DOHH2 (cell line): ENCODE data around the gene USP10.

Source experiments
- H3F3A ChIP-seq: fragments of 200-600 bp; sonication (generic), shearing (Covaris generic); 2 replicates; pipeline ENCODE4 v1.6.0; 2016; ENCODE audit warnings: antibody characterized with exemption, mild to moderate bottlenecking; ENCODE audit not compliant: control insufficient read depth, insufficient read depth
- H3K27ac ChIP-seq: fragments of 200-600 bp; sonication (generic); 2 replicates; pipeline ENCODE4 v1.5.1; 2014; ENCODE audit warnings: low read depth, mild to moderate bottlenecking, low read length, moderate library complexity
- H3K27me3 ChIP-seq: fragments of 200-600 bp; sonication (generic); 2 replicates; pipeline ENCODE4 v1.6.1; 2014; ENCODE audit warnings: mild to moderate bottlenecking, low read length, mixed read lengths; ENCODE audit not compliant: control insufficient read depth
- H3K36me3 ChIP-seq: fragments of 200-600 bp; sonication (generic); 2 replicates; pipeline ENCODE4 v1.6.1; 2014; ENCODE audit warnings: mild to moderate bottlenecking, low read length, moderate library complexity, mixed read lengths; ENCODE audit not compliant: control insufficient read depth
- H3K4me1 ChIP-seq: fragments of 200-600 bp; sonication (generic); 2 replicates; pipeline ENCODE4 v1.6.1; 2014; ENCODE audit warnings: mild to moderate bottlenecking, low read length, mixed read lengths; ENCODE audit not compliant: control insufficient read depth
- H3K4me2 ChIP-seq: fragments of 200-600 bp; sonication (generic); 2 replicates; pipeline ENCODE4 v1.6.0; 2014; ENCODE audit warnings: mild to moderate bottlenecking, low read length, moderate library complexity
- H3K4me3 ChIP-seq: fragments of 200-600 bp; sonication (generic); 2 replicates; pipeline ENCODE4 v1.5.1; 2014; ENCODE audit warnings: mild to moderate bottlenecking, low read length, mixed read lengths
- H3K79me2 ChIP-seq: fragments of 200-600 bp; sonication (generic); 2 replicates; pipeline ENCODE4 v1.6.1; 2014; ENCODE audit warnings: mild to moderate bottlenecking, low read length, mixed read lengths; ENCODE audit not compliant: control insufficient read depth
- H3K9me2 ChIP-seq: fragments of 200-600 bp; sonication (generic); replicated peaks from 2 replicates; pipeline ENCODE4 v1.6.1; 2014; ENCODE audit warnings: mild to moderate bottlenecking, low read length, mixed read lengths; ENCODE audit not compliant: control insufficient read depth
- H3K9me3 ChIP-seq: fragments of 200-600 bp; sonication (generic); 2 replicates; pipeline ENCODE4 v1.6.1; 2014; ENCODE audit warnings: antibody characterized with exemption, low read length, mixed read lengths; ENCODE audit not compliant: control insufficient read depth, insufficient read depth
- H4K20me1 ChIP-seq: fragments of 200-600 bp; sonication (generic); 2 replicates; pipeline ENCODE4 v1.6.0; 2014; ENCODE audit warnings: low read depth, mild to moderate bottlenecking, antibody characterized with exemption, low read length, moderate library complexity; ENCODE audit not compliant: control insufficient read depth, insufficient read depth
- CTCF ChIP-seq: fragments of 200-600 bp; sonication (generic); IDR thresholded peaks from one replicate; pipeline ENCODE4 v1.5.1; 2014; ENCODE audit warnings: antibody characterized with exemption, mild to moderate bottlenecking, low read depth, low read length; ENCODE audit not compliant: poor library complexity, severe bottlenecking
- EZH2phosphoT487 ChIP-seq: fragments of 200-600 bp; sonication (generic); IDR thresholded peaks from 2 replicates; pipeline ENCODE4 v1.6.1; 2017; ENCODE audit warnings: borderline replicate concordance, mild to moderate bottlenecking, antibody characterized with exemption, low read length, moderate library complexity, mixed read lengths

USP10 gene

GRCh38 chr16:84818989-84819643 is 119.3 kb downstream of the USP10 start:
- Histone ChIP-seq H3K27ac (no peak overlapping the region), H3K36me3 (no peaks in the 10 kb centered on the region), H3K4me2 (no peak overlapping the region), H3K4me1 (no peaks in the 10 kb centered on the region), H3K79me2 (no peaks in the 10 kb centered on the region), H3K4me3 (no peak overlapping the region), H3K27me3 (0 out of 2 replicates have a peak, but pooled peaks cover 3% of the 10 kb centered on the region), H3F3A (no peaks in the 10 kb centered on the region), H3K9me2 (no peaks in the 10 kb centered on the region), H4K20me1 (no peaks in the 10 kb centered on the region), H3K9me3 (no peaks in the 10 kb centered on the region)
- TF ChIP-seq CTCF (no peak), EZH2phosphoT487 (no peak)

GRCh38 chr16:84819644-84820304 is 120.0 kb downstream of the USP10 start, which contains the start of gene CRISPLD2:
TSS of gene CRISPLD2 (plus strand) at chr16:84819985. CDS start at chr16:84838496, 18,511 bp downstream.
- H3K79me2 ChIP-seq: no peaks in the 10 kb centered on the region
- no peak within 1 kb of the TSS for H3K27ac ChIP-seq
- 0 out of 2 replicates have a peak, but pooled peaks cover 3% of the 10 kb centered on the region for H3K27me3 ChIP-seq
- H3K4me2 ChIP-seq: no peak within 1 kb of the TSS
- no peak for TF ChIP-seq CTCF
- no peak for TF ChIP-seq EZH2phosphoT487
- no peaks in the 10 kb centered on the region for H3K9me3 ChIP-seq
- H3K4me1 ChIP-seq: no peaks in the 10 kb centered on the region
- no peak within 1 kb of the TSS for H3K4me3 ChIP-seq
- H4K20me1 ChIP-seq: no peaks in the 10 kb centered on the region
- H3K9me2 ChIP-seq: no peaks in the 10 kb centered on the region
- H3K36me3 ChIP-seq: no peaks in the 10 kb centered on the region
- no peaks in the 10 kb centered on the region for H3F3A ChIP-seq

DNA sequence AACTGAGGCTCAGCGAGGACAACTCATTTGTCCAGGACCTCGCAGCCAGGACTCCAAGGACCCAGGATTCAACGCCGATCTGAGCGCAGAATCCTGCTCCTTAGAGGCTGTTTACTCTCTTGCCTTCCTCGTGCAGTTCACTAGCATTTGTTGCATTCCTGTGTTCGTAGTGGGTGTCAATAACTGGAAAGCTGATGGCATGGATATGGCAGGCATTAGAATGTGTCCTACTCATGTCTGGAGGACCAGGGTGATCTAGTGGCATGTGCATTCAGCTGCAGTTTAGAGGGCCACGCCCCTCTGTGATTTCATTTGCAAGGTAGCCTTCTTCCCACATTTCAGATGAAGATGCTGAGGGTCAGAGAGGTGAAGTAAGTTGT is 120.5 kb downstream of the USP10 start:
- no peak for TF ChIP-seq CTCF
- no peak for TF ChIP-seq EZH2phosphoT487
- Histone ChIP-seq H3K9me2 (no peaks in the 10 kb centered on the region), H3K27ac (no peak overlapping the region), H3K36me3 (no peaks in the 10 kb centered on the region), H3K9me3 (no peaks in the 10 kb centered on the region), H3F3A (no peaks in the 10 kb centered on the region), H3K4me1 (no peaks in the 10 kb centered on the region), H4K20me1 (no peaks in the 10 kb centered on the region), H3K4me2 (no peak overlapping the region), H3K4me3 (no peak overlapping the region), H3K79me2 (no peaks in the 10 kb centered on the region), H3K27me3 (0 out of 2 replicates have a peak, but pooled peaks cover 3% of the 10 kb centered on the region)
